ENCODE results near the gene GPSM3.

DNA sequence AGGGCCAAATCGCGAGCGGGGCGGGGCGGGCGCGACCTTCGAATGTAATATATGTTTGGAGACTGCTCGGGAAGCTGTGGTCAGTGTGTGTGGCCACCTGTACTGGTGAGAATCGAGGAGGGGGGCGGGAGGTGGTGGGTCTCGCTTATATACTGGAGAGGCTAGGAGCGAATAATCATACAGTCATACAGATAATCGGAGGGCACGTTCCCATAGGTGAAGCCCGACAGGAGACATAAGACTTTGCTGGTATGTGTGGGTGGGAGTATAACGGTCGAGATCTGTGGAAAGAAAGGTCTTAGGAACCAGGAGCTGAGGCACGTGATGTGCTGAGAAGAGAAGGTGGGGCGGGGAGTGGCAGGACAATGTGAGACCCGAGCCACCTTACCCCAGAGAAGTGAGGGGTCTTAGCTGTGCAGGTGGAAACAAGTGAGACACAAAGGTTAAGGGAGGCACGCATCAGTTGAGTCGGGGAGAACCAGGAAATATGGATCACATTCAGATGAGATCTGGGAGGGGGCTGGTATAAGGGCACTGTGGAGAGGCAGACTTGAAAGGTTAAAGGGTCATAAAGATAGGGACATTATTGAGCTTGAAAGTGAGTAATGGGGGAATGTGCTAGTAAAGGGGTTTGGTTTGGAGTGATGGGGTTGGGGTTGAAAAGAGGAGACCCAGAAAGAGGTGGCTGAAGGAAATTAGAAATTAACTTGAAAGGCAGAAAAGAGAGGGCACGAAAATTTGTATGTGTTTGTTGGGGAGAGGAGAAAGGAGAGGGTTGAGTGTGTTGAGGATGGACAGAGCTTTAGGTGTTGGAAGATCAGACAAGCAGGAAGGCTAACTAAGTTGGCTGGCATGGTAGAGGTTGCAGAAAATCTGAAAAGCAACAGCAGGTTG lies 13.6 kb downstream of the GPSM3 start:
- TF ChIP-seq, protein P1, sequence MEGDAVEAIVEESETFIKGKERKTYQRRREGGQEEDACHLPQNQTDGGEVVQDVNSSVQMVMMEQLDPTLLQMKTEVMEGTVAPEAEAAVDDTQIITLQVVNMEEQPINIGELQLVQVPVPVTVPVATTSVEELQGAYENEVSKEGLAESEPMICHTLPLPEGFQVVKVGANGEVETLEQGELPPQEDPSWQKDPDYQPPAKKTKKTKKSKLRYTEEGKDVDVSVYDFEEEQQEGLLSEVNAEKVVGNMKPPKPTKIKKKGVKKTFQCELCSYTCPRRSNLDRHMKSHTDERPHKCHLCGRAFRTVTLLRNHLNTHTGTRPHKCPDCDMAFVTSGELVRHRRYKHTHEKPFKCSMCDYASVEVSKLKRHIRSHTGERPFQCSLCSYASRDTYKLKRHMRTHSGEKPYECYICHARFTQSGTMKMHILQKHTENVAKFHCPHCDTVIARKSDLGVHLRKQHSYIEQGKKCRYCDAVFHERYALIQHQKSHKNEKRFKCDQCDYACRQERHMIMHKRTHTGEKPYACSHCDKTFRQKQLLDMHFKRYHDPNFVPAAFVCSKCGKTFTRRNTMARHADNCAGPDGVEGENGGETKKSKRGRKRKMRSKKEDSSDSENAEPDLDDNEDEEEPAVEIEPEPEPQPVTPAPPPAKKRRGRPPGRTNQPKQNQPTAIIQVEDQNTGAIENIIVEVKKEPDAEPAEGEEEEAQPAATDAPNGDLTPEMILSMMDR (IDR thresholded peaks at IDR 0.05), result no peak
- TF ChIP-seq POLR2A (IDR thresholded peaks at IDR 0.05), result no peak
